PC-9 (cell line): Measurements from ENCODE around the gene UROS. TPM values are rescaled to one million over a fixed set of nuclear protein-coding genes. Genes with fewer than 3 reads are reported as not detected.

Source experiments
- BruUV-seq: library from RNA; stranded (reverse); fragments of 400-500 nt; replicated peaks from 2 replicates; lab custom pipeline; 2021; lab: Mats Ljungman, UMichigan
- CTCF ChIA-PET: fragments of 300-600 bp; sonication (Branson Sonifier 250); formaldehyde crosslinking; loops from one replicate; lab custom pipeline; 2022; ENCODE audit warnings: antibody characterized with exemption; lab: Charles Lee
- POLR2A ChIA-PET: fragments of 300-600 bp; sonication (Branson Sonifier 250); formaldehyde crosslinking; loops from one replicate; lab custom pipeline; 2022; ENCODE audit warnings: antibody characterized with exemption; ENCODE audit not compliant: unreplicated experiment; lab: Charles Lee
- DNase-seq, 2 experiments: peaks; one replicate each; pipeline versions ENCODE4 v3.0.0 to v3.0.0-alpha.2; 2015 to 2022; ENCODE audit warnings: mixed read lengths in 1 of 2
- H2AFZ ChIP-seq: fragments of 200-600 bp; sonication (generic); 2 replicates; pipeline ENCODE4 v1.8.1; 2017; ENCODE audit warnings: antibody characterized with exemption
- H3F3A ChIP-seq: fragments of 200-600 bp; sonication (generic); 2 replicates; pipeline ENCODE4 v1.8.1; 2017; ENCODE audit warnings: antibody characterized with exemption, mild to moderate bottlenecking, low read depth; ENCODE audit not compliant: insufficient read depth
- H3K27ac ChIP-seq: fragments of 200-600 bp; sonication (generic); 2 replicates; pipeline ENCODE4 v1.6.1; 2016; ENCODE audit warnings: mixed run types
- H3K27me3 ChIP-seq: fragments of 200-600 bp; sonication (generic); 2 replicates; pipeline ENCODE4 v1.6.1; 2016; ENCODE audit warnings: low read depth, mixed run types; ENCODE audit not compliant: insufficient read depth
- H3K36me3 ChIP-seq: fragments of 200-600 bp; sonication (generic); 2 replicates; pipeline ENCODE4 v1.6.1; 2016; ENCODE audit warnings: low read depth, mixed run types
- H3K4me1 ChIP-seq: fragments of 200-600 bp; sonication (generic); replicated peaks from 2 replicates; pipeline ENCODE4 v1.6.1; 2016; ENCODE audit warnings: mixed run types; ENCODE audit not compliant: insufficient read depth
- H3K4me2 ChIP-seq: fragments of 200-600 bp; sonication (generic); 2 replicates; pipeline ENCODE4 v1.6.1; 2017; ENCODE audit warnings: mixed run types
- H3K4me3 ChIP-seq: fragments of 200-600 bp; sonication (generic); 2 replicates; pipeline ENCODE4 v1.6.1; 2016; ENCODE audit warnings: mixed run types
- H3K79me2 ChIP-seq: fragments of 200-600 bp; sonication (generic); 2 replicates; pipeline ENCODE4 v1.6.1; 2017; ENCODE audit warnings: low read depth, mixed run types
- H3K9me2 ChIP-seq: fragments of 200-600 bp; sonication (generic); 2 replicates; pipeline ENCODE4 v1.8.1; 2017; ENCODE audit warnings: mild to moderate bottlenecking; ENCODE audit not compliant: insufficient read depth
- H3K9me3 ChIP-seq: fragments of 200-600 bp; sonication (generic); 2 replicates; pipeline ENCODE4 v1.8.1; 2016; ENCODE audit warnings: low read depth; ENCODE audit not compliant: insufficient read depth
- H4K20me1 ChIP-seq: fragments of 200-600 bp; sonication (generic); 2 replicates; pipeline ENCODE4 v1.8.1; 2017; ENCODE audit not compliant: insufficient read depth
- EZH2 ChIP-seq: fragments of 200-600 bp; sonication (generic); IDR thresholded peaks from 2 replicates; pipeline ENCODE4 v1.8.0; 2017; ENCODE audit warnings: antibody characterized with exemption, low read depth
- intact Hi-C: fragments of 100-400 bp; cut with micrococcal nuclease; formaldehyde crosslinking; loops from one replicate; pipeline ENCODE4 v1.10.0; 2022; ENCODE audit not compliant: unreplicated experiment
- total RNA-seq: library from RNA; stranded (reverse); gene quantifications from 2 replicates; pipeline ENCODE4 v1.2.3, GENCODE V29; 2021
- TF ChIP-seq, protein P1 (sequence below): fragments of 200-600 bp; sonication (generic); conservative IDR thresholded peaks from 2 replicates; pipeline ENCODE4 v1.6.1; 2017; ENCODE audit warnings: mixed run types, antibody characterized with exemption, mild to moderate bottlenecking, moderate library complexity

The UROS gene
- total RNA-seq, 1 experiment from 2014 or later: 35.1 TPM

DNA sequence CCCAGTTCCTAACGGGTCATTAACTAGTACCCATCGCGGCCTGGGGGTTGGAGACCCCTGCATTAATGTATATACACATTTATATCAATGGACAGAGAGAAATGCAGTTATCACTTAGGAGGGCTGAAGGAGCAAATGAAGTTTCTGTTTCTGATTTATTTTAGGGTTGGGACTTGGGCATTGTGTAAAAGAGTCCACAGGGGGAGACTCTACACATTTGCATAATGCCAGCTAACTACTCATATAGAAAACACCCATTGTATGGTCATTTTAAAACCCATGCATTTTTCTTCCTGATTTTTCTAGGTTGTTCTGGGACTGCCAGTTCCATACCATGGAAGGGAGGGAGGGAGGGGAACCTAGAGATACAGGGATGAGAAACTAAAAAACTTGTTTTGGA, 23.8 kb upstream of the UROS start:
- POLR2A ChIA-PET: no interaction called here
- TF ChIP-seq EZH2: no peak
- TF ChIP-seq, protein P1, sequence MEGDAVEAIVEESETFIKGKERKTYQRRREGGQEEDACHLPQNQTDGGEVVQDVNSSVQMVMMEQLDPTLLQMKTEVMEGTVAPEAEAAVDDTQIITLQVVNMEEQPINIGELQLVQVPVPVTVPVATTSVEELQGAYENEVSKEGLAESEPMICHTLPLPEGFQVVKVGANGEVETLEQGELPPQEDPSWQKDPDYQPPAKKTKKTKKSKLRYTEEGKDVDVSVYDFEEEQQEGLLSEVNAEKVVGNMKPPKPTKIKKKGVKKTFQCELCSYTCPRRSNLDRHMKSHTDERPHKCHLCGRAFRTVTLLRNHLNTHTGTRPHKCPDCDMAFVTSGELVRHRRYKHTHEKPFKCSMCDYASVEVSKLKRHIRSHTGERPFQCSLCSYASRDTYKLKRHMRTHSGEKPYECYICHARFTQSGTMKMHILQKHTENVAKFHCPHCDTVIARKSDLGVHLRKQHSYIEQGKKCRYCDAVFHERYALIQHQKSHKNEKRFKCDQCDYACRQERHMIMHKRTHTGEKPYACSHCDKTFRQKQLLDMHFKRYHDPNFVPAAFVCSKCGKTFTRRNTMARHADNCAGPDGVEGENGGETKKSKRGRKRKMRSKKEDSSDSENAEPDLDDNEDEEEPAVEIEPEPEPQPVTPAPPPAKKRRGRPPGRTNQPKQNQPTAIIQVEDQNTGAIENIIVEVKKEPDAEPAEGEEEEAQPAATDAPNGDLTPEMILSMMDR: no peak
- no peaks in the 10 kb centered on the region for H3K36me3 ChIP-seq

DNA sequence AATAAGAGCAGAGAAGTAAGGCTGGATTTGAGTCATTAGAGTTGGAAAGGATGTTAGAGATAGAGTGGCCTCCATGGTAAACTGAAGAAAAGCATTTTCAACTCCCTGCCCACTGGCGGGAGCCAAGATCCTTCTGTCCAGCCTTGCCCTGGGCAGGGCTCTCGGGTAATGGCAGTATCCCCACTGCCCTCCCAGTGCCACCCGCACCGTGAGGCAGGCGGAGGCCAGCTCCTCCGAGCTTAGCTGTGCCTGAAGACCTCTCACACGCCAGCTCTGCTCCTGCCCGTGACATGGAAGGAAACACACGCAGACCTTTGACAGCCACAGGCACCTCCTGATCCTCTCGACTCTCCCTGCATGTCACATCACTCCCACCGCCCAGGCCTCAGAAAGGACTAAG, 22.6 kb upstream of the UROS start:
- DNase-seq: no peak
- no TSS peak for BruUV-seq
- Histone ChIP-seq H3K4me1 (0 out of 2 replicates have a peak, but pooled peaks cover 8% of the 10 kb centered on the region), H2AFZ (no peak overlapping the region), H3K9me3 (no peaks in the 10 kb centered on the region), H3K27me3 (no peaks in the 10 kb centered on the region), H3K79me2 (no peaks in the 10 kb centered on the region), H3K36me3 (no peaks in the 10 kb centered on the region), H3K9me2 (no peaks in the 10 kb centered on the region), H3K4me3 (no peak overlapping the region), H3F3A (0 out of 2 replicates have a peak, but pooled peaks cover 3% of the 10 kb centered on the region), H4K20me1 (no peaks in the 10 kb centered on the region), H3K4me2 (no peak overlapping the region), H3K27ac (no peak overlapping the region)
- ChIA-PET POLR2A (no interaction called here), CTCF (no interaction called here)
- TF ChIP-seq EZH2: no peak
- TF ChIP-seq, protein P1: no peak
- intact Hi-C loops: no loop called here

More for the DNA sequence above, 23.8 kb upstream of the UROS start:
- no peaks in the 10 kb centered on the region for H3K79me2 ChIP-seq
- H3K27me3 ChIP-seq: no peaks in the 10 kb centered on the region
- CTCF ChIA-PET: no interaction called here
- DNase-seq: no peak
- no peak overlapping the region for H3K4me3 ChIP-seq
- no peak overlapping the region for H3K4me2 ChIP-seq
- no TSS peak for BruUV-seq
- H2AFZ ChIP-seq: no peak overlapping the region
- H4K20me1 ChIP-seq: no peaks in the 10 kb centered on the region
- H3K9me2 ChIP-seq: no peaks in the 10 kb centered on the region
- no peaks in the 10 kb centered on the region for H3K4me1 ChIP-seq
- intact Hi-C loops: no loop called here
- H3K27ac ChIP-seq: no peak overlapping the region
- H3K9me3 ChIP-seq: no peaks in the 10 kb centered on the region
- H3F3A ChIP-seq: no peaks in the 10 kb centered on the region

DNA sequence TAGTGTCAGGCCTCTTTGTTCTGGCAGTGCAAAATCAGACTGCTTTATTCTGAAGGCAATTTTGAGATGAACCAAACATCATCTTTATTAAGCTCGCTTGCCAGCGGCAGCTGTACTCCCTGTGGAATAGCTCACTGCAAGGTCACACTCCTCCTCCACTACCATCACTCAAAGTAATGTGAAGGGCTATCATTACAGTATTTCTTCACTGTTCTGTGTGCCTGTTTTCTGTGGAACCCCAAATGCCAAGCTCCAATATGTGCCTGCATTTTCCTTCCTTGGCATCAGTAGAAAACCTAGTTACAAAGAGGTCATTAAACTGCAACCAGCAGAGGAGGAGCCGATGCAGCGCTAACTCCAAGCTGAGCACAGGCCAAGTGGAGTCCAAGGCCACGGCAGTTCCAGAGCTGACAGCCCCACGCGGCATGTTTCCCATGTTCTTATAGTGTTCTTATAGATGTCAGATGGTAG, 21.7 kb upstream of the UROS start:
- Histone ChIP-seq H3K9me3 (no peaks in the 10 kb centered on the region), H3K36me3 (no peaks in the 10 kb centered on the region), H3K9me2 (no peaks in the 10 kb centered on the region), H3K4me2 (no peak overlapping the region), H3K27ac (no peak overlapping the region), H3K4me3 (no peak overlapping the region), H3K27me3 (no peaks in the 10 kb centered on the region), H3F3A (0 out of 2 replicates have a peak, but pooled peaks cover 3% of the 10 kb centered on the region), H2AFZ (no peak overlapping the region), H4K20me1 (no peaks in the 10 kb centered on the region), H3K79me2 (no peaks in the 10 kb centered on the region), H3K4me1 (0 out of 2 replicates have a peak, but pooled peaks cover 8% of the 10 kb centered on the region)
- ChIA-PET POLR2A (no interaction called here), CTCF (no interaction called here)
- no peak for TF ChIP-seq EZH2
- TF ChIP-seq, protein P1: no peak
- intact Hi-C loops: no loop called here
- no peak for DNase-seq
- no TSS peak for BruUV-seq
